ENCODE measurements around the gene KLHDC8A.
"Not testable (repeated sequence)": the region's sequence is repeated elsewhere in the genome, so short reads cannot be mapped to it uniquely, and the experiment has no call there.

The KLHDC8A gene

GRCh38 chr1:205356440-205357139 is at the start of gene KLHDC8A:
KLHDC8A (minus strand) TSS chr1:205356922; CDS start chr1:205343604, 13,318 bp downstream.
- FAIRE-seq = no peak

GRCh38 chr1:205406252-205406651 is 49.5 kb upstream of the KLHDC8A start:
- FAIRE-seq; DNase-seq (ENCODE audit: low spot score): not testable (repeated sequence)

More at GRCh38 chr1:205356440-205357139, at the start of gene KLHDC8A:
- no peak for DNase-seq (ENCODE audit: low spot score)

- DNase-seq (ENCODE audit: low spot score); FAIRE-seq: not testable (repeated sequence)
These were observed 47.8 kb upstream of the KLHDC8A start for GRCh38 chr1:205404484-205404883.

- FAIRE-seq (no peak), DNase-seq (ENCODE audit: low spot score) (no peak)
These were observed 41.9 kb upstream of the KLHDC8A start for GRCh38 chr1:205398586-205398985.

- DNase-seq (ENCODE audit: low spot score) = peak; percentile 73
- FAIRE-seq = no peak
These were observed 40.4 kb upstream of the KLHDC8A start for GRCh38 chr1:205396967-205397616.

- DNase-seq (ENCODE audit: low spot score) = no peak
- no peak for FAIRE-seq
These were observed 38.9 kb upstream of the KLHDC8A start for GRCh38 chr1:205395616-205396015.

GRCh38 chr1:205392650-205393049 is 35.9 kb upstream of the KLHDC8A start:
- no peak for DNase-seq (ENCODE audit: low spot score)
- FAIRE-seq = no peak

- DNase-seq (ENCODE audit: low spot score) (no peak), FAIRE-seq (no peak)
These were observed 34.7 kb upstream of the KLHDC8A start for GRCh38 chr1:205391386-205391785.

- FAIRE-seq (no peak), DNase-seq (ENCODE audit: low spot score) (no peak)
These were observed 31.1 kb upstream of the KLHDC8A start for GRCh38 chr1:205387845-205388244.

GRCh38 chr1:205382990-205383389 is 26.3 kb upstream of the KLHDC8A start:
- not testable (repeated sequence) for DNase-seq (ENCODE audit: low spot score); FAIRE-seq

GRCh38 chr1:205382561-205382960 is 25.8 kb upstream of the KLHDC8A start:
- DNase-seq (ENCODE audit: low spot score) = no peak
- no peak for FAIRE-seq

- FAIRE-seq (no peak), DNase-seq (ENCODE audit: low spot score) (no peak)
These were observed 24.6 kb upstream of the KLHDC8A start for GRCh38 chr1:205381305-205381704.

GRCh38 chr1:205380882-205381281 is 24.2 kb upstream of the KLHDC8A start:
- FAIRE-seq = no peak
- no peak for DNase-seq (ENCODE audit: low spot score)

- FAIRE-seq = no peak
These were observed 22.3 kb upstream of the KLHDC8A start for GRCh38 chr1:205379056-205379455.

GRCh38 chr1:205377355-205377754 is 20.6 kb upstream of the KLHDC8A start:
- FAIRE-seq = no peak
- DNase-seq (ENCODE audit: low spot score) = no peak

More at GRCh38 chr1:205379056-205379455, 22.3 kb upstream of the KLHDC8A start:
- DNase-seq (ENCODE audit: low spot score) = no peak

- DNase-seq (ENCODE audit: low spot score) (peak; percentile 32), FAIRE-seq (no peak)
These were observed 20.0 kb upstream of the KLHDC8A start for GRCh38 chr1:205376739-205377138.

GRCh38 chr1:205375835-205376545 is 19.3 kb upstream of the KLHDC8A start:
- peak; percentile 73 for DNase-seq (ENCODE audit: low spot score)
- FAIRE-seq = no peak

GRCh38 chr1:205374210-205375078 is 17.7 kb upstream of the KLHDC8A start:
- peak; percentile 72 for DNase-seq (ENCODE audit: low spot score)
- FAIRE-seq = no peak

- FAIRE-seq = no peak
- no peak for DNase-seq (ENCODE audit: low spot score)
These were observed 17.1 kb upstream of the KLHDC8A start for GRCh38 chr1:205373798-205374175.

- FAIRE-seq (no peak), DNase-seq (ENCODE audit: low spot score) (no peak)
These were observed 16.5 kb upstream of the KLHDC8A start for GRCh38 chr1:205373022-205373797.
